HCT116 (cell line): ENCODE data around the gene ERBB4. TPM values are rescaled to one million over a fixed set of nuclear protein-coding genes. Genes with fewer than 3 reads are reported as not detected.

Experiments used
- ATAC-seq: fragments of 200-7000 bp; cut with Tn5 transposase; 2 replicates; pipeline ENCODE4 v1.9.1; 2020; ENCODE audit warnings: mild to moderate bottlenecking, moderate library complexity
- BruUV-seq: library from RNA; stranded (reverse); fragments of 400-500 nt; replicated peaks from 2 replicates; lab custom pipeline; 2021; lab: Mats Ljungman, UMichigan
- CTCF ChIA-PET: fragments of 300-600 bp; sonication (Branson Sonifier 250); formaldehyde crosslinking; loops from one replicate; lab custom pipeline; 2021; ENCODE audit warnings: antibody characterized with exemption; lab: Charles Lee
- POLR2A ChIA-PET: fragments of 300-600, 350-600 bp; sonication (Branson Sonifier 250); formaldehyde crosslinking; loops from one replicate; lab custom pipeline; 2021; ENCODE audit warnings: antibody characterized with exemption; lab: Charles Lee
- RAD21 ChIA-PET, 2 experiments: fragments of 300-600 bp; sonication (Branson Sonifier 250); formaldehyde crosslinking; loops; one replicate each; lab custom pipeline; 2023; ENCODE audit warnings: low total read pairs in 2 of 2; ENCODE audit not compliant: uncharacterized antibody in 2 of 2, unreplicated experiment in 2 of 2, low non-redundant PET in 1 of 2; lab: Charles Lee
- DNase-seq: peaks from one replicate; pipeline ENCODE4 v3.0.0-alpha.2; 2010; ENCODE audit warnings: low read depth, low spot score
- H2AFZ ChIP-seq: fragments of 200-600 bp; shearing (Covaris generic), sonication (generic); 2 replicates; pipeline ENCODE4 v1.6.1; 2017; ENCODE audit warnings: low read depth, mixed run types, mixed read lengths, antibody characterized with exemption, low read length; ENCODE audit not compliant: poor library complexity, severe bottlenecking
- H3K27ac ChIP-seq: 2 replicates; pipeline ENCODE4 v1.5.1; 2012; ENCODE audit warnings: low read depth, low read length
- H3K27me3 ChIP-seq: fragments of 200-600 bp; sonication (generic); 2 replicates; pipeline ENCODE4 v1.6.1; 2016; ENCODE audit warnings: mixed run types, low read length, mixed read lengths; ENCODE audit not compliant: insufficient read depth
- H3K36me3 ChIP-seq, 2 experiments: fragments of 200-500 bp in 1 of 2; fragments of 200-600 bp in 1 of 2; sonication (Bioruptor generic) in 1 of 2; sonication (generic) in 1 of 2; 2 replicates each; pipeline versions ENCODE4 v1.5.1 to v1.6.1; 2014 to 2016; ENCODE audit warnings: low read length in 2 of 2, inconsistent platforms in 1 of 2, mixed read lengths in 1 of 2, mixed run types in 1 of 2; ENCODE audit not compliant: insufficient read depth in 2 of 2, control insufficient read depth in 1 of 2
- H3K4me1 ChIP-seq, 2 experiments: fragments of 200-600 bp in 1 of 2; sonication (generic) in 1 of 2; 2 replicates each; pipeline versions ENCODE4 v1.5.1 to v1.6.1; 2012 to 2017; ENCODE audit warnings: low read length in 2 of 2, inconsistent platforms in 1 of 2, mild to moderate bottlenecking in 1 of 2, mixed read lengths in 1 of 2, mixed run types in 1 of 2, moderate library complexity in 1 of 2; ENCODE audit not compliant: insufficient read depth in 2 of 2, control insufficient read depth in 1 of 2
- H3K4me2 ChIP-seq: fragments of 200-600 bp; sonication (generic); 2 replicates; pipeline ENCODE4 v1.6.1; 2017; ENCODE audit warnings: mixed run types, low read length, mixed read lengths
- H3K4me3 ChIP-seq, 2 experiments: fragments of 200-600 bp in 1 of 2; sonication (generic) in 1 of 2; replicated peaks in 1 of 2; 2 replicates each; pipeline ENCODE4 v1.5.1; 2011 to 2016; ENCODE audit warnings: low read length in 2 of 2, control low read depth in 1 of 2, low read depth in 1 of 2, mild to moderate bottlenecking in 1 of 2, mixed read lengths in 1 of 2, mixed run types in 1 of 2
- H3K79me2 ChIP-seq: fragments of 200-600 bp; sonication (generic); 2 replicates; pipeline ENCODE4 v1.6.1; 2017; ENCODE audit warnings: mild to moderate bottlenecking, mixed run types, low read length, moderate library complexity, mixed read lengths; ENCODE audit not compliant: insufficient read depth
- H3K9ac ChIP-seq: fragments of 200-600 bp; sonication (generic); 2 replicates; pipeline ENCODE4 v1.6.1; 2016; ENCODE audit warnings: low read length, mixed read lengths
- H3K9me2 ChIP-seq: fragments of 200-600 bp; sonication (generic), shearing (Covaris generic); 2 replicates; pipeline ENCODE4 v1.6.1; 2017; ENCODE audit warnings: mixed run types, mild to moderate bottlenecking, moderate library complexity; ENCODE audit not compliant: insufficient read depth
- H3K9me3 ChIP-seq, 2 experiments: fragments of 200-500 bp in 1 of 2; fragments of 200-600 bp in 1 of 2; sonication (Bioruptor generic) in 1 of 2; sonication (generic) in 1 of 2; 2 replicates each; pipeline ENCODE4 v1.6.1; 2014 to 2017; ENCODE audit warnings: low read length in 2 of 2, mixed read lengths in 2 of 2, inconsistent platforms in 1 of 2, low read depth in 1 of 2, mild to moderate bottlenecking in 1 of 2, mixed run types in 1 of 2, moderate library complexity in 1 of 2; ENCODE audit not compliant: control insufficient read depth in 1 of 2, insufficient read depth in 1 of 2
- H4K20me1 ChIP-seq: fragments of 200-600 bp; sonication (generic), shearing (Covaris generic); 2 replicates; pipeline ENCODE4 v1.6.1; 2017; ENCODE audit warnings: mixed run types, mild to moderate bottlenecking, moderate library complexity; ENCODE audit not compliant: insufficient read depth
- CBX3 ChIP-seq: IDR thresholded peaks from 2 replicates; pipeline ENCODE4 v1.6.1; 2012; ENCODE audit warnings: low read depth
- CEBPB ChIP-seq: IDR thresholded peaks from 2 replicates; pipeline ENCODE4 v1.6.1; 2012; ENCODE audit warnings: low read depth
- CTCF ChIP-seq, 3 experiments: fragments of 200-600 bp in 1 of 3; sonication (generic) in 1 of 3; IDR thresholded peaks in 2 of 3; conservative IDR thresholded peaks in 1 of 3; 2 replicates each; pipeline ENCODE4 v1.5.1; 2012 to 2017; ENCODE audit warnings: low read depth in 2 of 3, low read length in 2 of 3, antibody characterized with exemption in 1 of 3, borderline replicate concordance in 1 of 3, control low read depth in 1 of 3, mild to moderate bottlenecking in 1 of 3, mixed read lengths in 1 of 3, mixed run types in 1 of 3, moderate library complexity in 1 of 3; ENCODE audit not compliant: insufficient read depth in 1 of 3
- EGR1 ChIP-seq: IDR thresholded peaks from 2 replicates; pipeline ENCODE4 v1.6.1; 2012; ENCODE audit warnings: low read depth
- ELF1 ChIP-seq: IDR thresholded peaks from 2 replicates; pipeline ENCODE4 v1.6.1; 2012; ENCODE audit warnings: low read depth, borderline replicate concordance
- EZH2 ChIP-seq: fragments of 200-600 bp; sonication (generic); IDR thresholded peaks from 2 replicates; pipeline ENCODE4 v1.6.1; 2017; ENCODE audit warnings: antibody characterized with exemption, mixed run types
- EZH2phosphoT487 ChIP-seq: fragments of 200-600 bp; IDR thresholded peaks from 2 replicates; pipeline ENCODE4 v1.6.1; 2018; ENCODE audit warnings: antibody characterized with exemption, borderline replicate concordance
- JUND ChIP-seq: IDR thresholded peaks from 2 replicates; pipeline ENCODE4 v1.6.1; 2012
- POLR2A ChIP-seq: IDR thresholded peaks from 2 replicates; pipeline ENCODE4 v1.7.0; 2011; ENCODE audit warnings: borderline replicate concordance; ENCODE audit not compliant: insufficient read depth, insufficient read length; ENCODE audit errors: extremely low read depth
- RAD21 ChIP-seq: IDR thresholded peaks from 2 replicates; pipeline ENCODE4 v1.6.1; 2012; ENCODE audit warnings: low read depth, mild to moderate bottlenecking
- SRF ChIP-seq: IDR thresholded peaks from 2 replicates; pipeline ENCODE4 v1.6.1; 2012; ENCODE audit warnings: low read depth
- TCF7L2 ChIP-seq: IDR thresholded peaks from 2 replicates; pipeline ENCODE4 v1.7.0; 2011; ENCODE audit warnings: borderline replicate concordance, inconsistent platforms; ENCODE audit not compliant: insufficient read depth, insufficient read length; ENCODE audit errors: extremely low read depth
- YY1 ChIP-seq: IDR thresholded peaks from 2 replicates; pipeline ENCODE4 v1.6.1; 2011; ENCODE audit warnings: low read length, low read depth, moderate library complexity, mild to moderate bottlenecking; ENCODE audit not compliant: insufficient replicate concordance; ENCODE audit errors: extremely low read depth
- ZFX ChIP-seq: fragments of 450-650 bp; IDR thresholded peaks from 2 replicates; pipeline ENCODE4 v1.6.1; 2017
- ZNF274 ChIP-seq: fragments of 200-500 bp; sonication (Bioruptor generic); IDR thresholded peaks from 2 replicates; pipeline ENCODE4 v1.6.1; 2014; ENCODE audit warnings: mild to moderate bottlenecking, low read depth, low read length, inconsistent platforms
- intact Hi-C: fragments of 100-400 bp; cut with micrococcal nuclease; formaldehyde crosslinking; loops from 2 replicates; pipeline ENCODE4 v1.10.0; 2022
- total RNA-seq: library from RNA; stranded (reverse); gene quantifications from one replicate; pipeline ENCODE4 v1.2.1, GENCODE V29; 2021; ENCODE audit not compliant: unreplicated experiment
- TF ChIP-seq, protein P1 (sequence below): IDR thresholded peaks from 2 replicates; pipeline ENCODE4 v1.6.1; 2011; ENCODE audit warnings: mild to moderate bottlenecking, low read length, moderate library complexity; ENCODE audit not compliant: insufficient replicate concordance; ENCODE audit errors: extremely low read depth
- TF ChIP-seq, protein P2 (sequence below): IDR thresholded peaks from 2 replicates; pipeline ENCODE4 v1.6.1; 2012; ENCODE audit warnings: low read depth
- TF ChIP-seq, protein P3 (sequence below): IDR thresholded peaks from 2 replicates; pipeline ENCODE4 v1.6.1; 2012

ERBB4 gene
- total RNA-seq, 1 experiment from 2014 or later = 0.10 TPM

DNA sequence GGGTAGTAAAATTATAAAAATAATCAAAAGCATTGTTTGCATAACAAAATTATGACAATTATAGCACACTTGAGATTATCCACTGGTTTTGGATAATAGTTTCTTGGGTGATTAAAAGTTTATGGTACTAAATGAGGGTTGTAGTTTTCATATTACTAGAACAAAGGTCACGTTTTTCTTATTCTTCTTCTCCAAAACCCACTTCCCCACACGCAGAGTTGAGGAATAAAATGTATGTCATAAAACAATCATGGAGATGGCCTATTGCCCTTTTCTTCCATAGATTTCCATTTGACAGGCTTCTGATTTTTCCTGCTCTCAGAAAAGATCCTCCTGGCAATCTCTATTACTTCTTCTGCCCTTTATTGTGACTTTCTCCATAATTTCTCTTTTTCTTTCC is 863.9 kb downstream of the ERBB4 start (continued):
- TF ChIP-seq EGR1 (no peak), POLR2A (no peak)

DNA sequence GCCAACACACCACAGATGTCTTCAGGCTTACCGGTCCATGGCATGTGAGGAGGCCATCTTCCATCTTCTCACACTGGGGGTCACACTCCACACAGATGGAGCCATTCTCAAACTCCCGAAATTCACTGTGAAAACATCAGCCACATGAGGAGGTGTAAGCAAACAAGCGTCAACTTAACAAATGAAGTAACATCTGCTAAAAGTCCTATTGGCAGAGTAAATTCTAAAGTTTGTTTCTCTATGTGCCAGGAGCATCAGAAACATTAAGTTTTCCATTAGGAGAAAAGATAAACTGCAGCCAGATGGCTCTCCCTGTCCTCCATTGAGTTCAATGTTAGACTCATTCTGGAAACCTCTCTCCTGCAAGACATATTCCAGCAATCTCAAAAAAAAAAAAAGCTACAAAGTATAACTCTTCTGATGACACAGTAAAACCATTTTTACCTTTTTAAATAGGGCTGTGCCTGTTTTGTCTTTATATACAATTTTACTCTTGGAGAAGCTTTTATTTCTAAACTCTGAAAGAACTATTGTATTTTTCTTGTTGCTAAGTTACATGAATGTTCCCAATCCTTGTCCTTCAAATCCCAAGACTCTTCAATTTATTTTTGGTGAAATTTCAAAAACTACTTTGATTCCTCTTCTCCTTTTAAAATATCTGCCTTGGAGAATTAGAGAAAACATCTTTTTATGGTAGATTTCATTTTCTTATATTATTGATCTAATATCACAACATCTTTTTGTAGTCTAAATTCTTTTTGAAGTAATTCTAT is 865.3 kb downstream of the ERBB4 start:
- H3K4me2 ChIP-seq = no peak overlapping the region
- H3K4me1 ChIP-seq = no peaks in the 10 kb centered on the region
- no peaks in the 10 kb centered on the region for H4K20me1 ChIP-seq
- H3K36me3 ChIP-seq = no peaks in the 10 kb centered on the region
- H3K9me2 ChIP-seq = peaks cover 3% of the 10 kb centered on the region; the same call in 1 of the 2 replicates
- no peaks in the 10 kb centered on the region for H3K79me2 ChIP-seq
- H3K9ac ChIP-seq = no peak overlapping the region
- no peak overlapping the region for H3K27ac ChIP-seq
- no peak for ATAC-seq
- no peak overlapping the region for H3K4me3 ChIP-seq
- TF ChIP-seq EZH2 (no peak), ELF1 (no peak), CBX3 (no peak), JUND (no peak), POLR2A (no peak), YY1 (no peak), CEBPB (no peak), ZFX (no peak), TCF7L2 (no peak), ZNF274 (no peak), RAD21 (no peak), EZH2phosphoT487 (no peak), SRF (no peak), CTCF (IDR thresholded peaks at IDR 0.05 in 2 of 3, conservative IDR thresholded peaks at IDR 0.05 in 1 of 3; ENCODE audit: borderline replicate concordance in 1 of 3, insufficient read depth in 1 of 3, low read depth in 2 of 3, low read length in 2 of 3) (no peak)
- TF ChIP-seq, protein P1, sequence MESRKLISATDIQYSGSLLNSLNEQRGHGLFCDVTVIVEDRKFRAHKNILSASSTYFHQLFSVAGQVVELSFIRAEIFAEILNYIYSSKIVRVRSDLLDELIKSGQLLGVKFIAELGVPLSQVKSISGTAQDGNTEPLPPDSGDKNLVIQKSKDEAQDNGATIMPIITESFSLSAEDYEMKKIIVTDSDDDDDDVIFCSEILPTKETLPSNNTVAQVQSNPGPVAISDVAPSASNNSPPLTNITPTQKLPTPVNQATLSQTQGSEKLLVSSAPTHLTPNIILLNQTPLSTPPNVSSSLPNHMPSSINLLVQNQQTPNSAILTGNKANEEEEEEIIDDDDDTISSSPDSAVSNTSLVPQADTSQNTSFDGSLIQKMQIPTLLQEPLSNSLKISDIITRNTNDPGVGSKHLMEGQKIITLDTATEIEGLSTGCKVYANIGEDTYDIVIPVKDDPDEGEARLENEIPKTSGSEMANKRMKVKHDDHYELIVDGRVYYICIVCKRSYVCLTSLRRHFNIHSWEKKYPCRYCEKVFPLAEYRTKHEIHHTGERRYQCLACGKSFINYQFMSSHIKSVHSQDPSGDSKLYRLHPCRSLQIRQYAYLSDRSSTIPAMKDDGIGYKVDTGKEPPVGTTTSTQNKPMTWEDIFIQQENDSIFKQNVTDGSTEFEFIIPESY = no peak
- TF ChIP-seq, protein P2, sequence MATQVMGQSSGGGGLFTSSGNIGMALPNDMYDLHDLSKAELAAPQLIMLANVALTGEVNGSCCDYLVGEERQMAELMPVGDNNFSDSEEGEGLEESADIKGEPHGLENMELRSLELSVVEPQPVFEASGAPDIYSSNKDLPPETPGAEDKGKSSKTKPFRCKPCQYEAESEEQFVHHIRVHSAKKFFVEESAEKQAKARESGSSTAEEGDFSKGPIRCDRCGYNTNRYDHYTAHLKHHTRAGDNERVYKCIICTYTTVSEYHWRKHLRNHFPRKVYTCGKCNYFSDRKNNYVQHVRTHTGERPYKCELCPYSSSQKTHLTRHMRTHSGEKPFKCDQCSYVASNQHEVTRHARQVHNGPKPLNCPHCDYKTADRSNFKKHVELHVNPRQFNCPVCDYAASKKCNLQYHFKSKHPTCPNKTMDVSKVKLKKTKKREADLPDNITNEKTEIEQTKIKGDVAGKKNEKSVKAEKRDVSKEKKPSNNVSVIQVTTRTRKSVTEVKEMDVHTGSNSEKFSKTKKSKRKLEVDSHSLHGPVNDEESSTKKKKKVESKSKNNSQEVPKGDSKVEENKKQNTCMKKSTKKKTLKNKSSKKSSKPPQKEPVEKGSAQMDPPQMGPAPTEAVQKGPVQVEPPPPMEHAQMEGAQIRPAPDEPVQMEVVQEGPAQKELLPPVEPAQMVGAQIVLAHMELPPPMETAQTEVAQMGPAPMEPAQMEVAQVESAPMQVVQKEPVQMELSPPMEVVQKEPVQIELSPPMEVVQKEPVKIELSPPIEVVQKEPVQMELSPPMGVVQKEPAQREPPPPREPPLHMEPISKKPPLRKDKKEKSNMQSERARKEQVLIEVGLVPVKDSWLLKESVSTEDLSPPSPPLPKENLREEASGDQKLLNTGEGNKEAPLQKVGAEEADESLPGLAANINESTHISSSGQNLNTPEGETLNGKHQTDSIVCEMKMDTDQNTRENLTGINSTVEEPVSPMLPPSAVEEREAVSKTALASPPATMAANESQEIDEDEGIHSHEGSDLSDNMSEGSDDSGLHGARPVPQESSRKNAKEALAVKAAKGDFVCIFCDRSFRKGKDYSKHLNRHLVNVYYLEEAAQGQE = no peak
- TF ChIP-seq, protein P3, sequence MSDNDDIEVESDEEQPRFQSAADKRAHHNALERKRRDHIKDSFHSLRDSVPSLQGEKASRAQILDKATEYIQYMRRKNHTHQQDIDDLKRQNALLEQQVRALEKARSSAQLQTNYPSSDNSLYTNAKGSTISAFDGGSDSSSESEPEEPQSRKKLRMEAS = no peak
- H3K27me3 ChIP-seq = no peaks in the 10 kb centered on the region
- intact Hi-C loops = no loop called here
- DNase-seq = no peak
- RAD21 ChIA-PET = no interaction called here
- BruUV-seq = no TSS peak
- POLR2A ChIA-PET = no interaction called here
- H3K9me3 ChIP-seq = no peaks in the 10 kb centered on the region
- H2AFZ ChIP-seq = no peak overlapping the region
- CTCF ChIA-PET = no interaction called here
